Cardiac fibroblast (primary cell): ENCODE measurements around the gene HYAL2.

Experiments used
- DNase-seq, 2 donors: peaks; one replicate each; pipeline versions ENCODE4 v3.0.0 to v3.0.0-alpha.2; 2010; ENCODE audit warnings: low read depth in 2 of 2
- H3K4me3 ChIP-seq, 2 donors: replicated peaks in 1 of 2; 1 replicate in 1 of 2; 2 replicates in 1 of 2; pipeline ENCODE4 v1.5.1; 2011; ENCODE audit warnings: low read depth in 2 of 2, low read length in 2 of 2, mild to moderate bottlenecking in 2 of 2, moderate library complexity in 1 of 2
- CTCF ChIP-seq: IDR thresholded peaks from one replicate; pipeline ENCODE4 v1.5.1; 2011; ENCODE audit warnings: low read depth, mild to moderate bottlenecking, low read length, inconsistent platforms

HYAL2 gene

GRCh38 chr3:50341996-50342650, 19.6 kb upstream of the HYAL2 start:
- H3K4me3 ChIP-seq: no peak overlapping the region

GRCh38 chr3:50341537-50341936, 19.0 kb upstream of the HYAL2 start:
- DNase-seq: no peak
- no peak for TF ChIP-seq CTCF
- H3K4me3 ChIP-seq: peak overlapping the region; percentile 42 to 64

More at GRCh38 chr3:50341996-50342650, 19.6 kb upstream of the HYAL2 start:
- DNase-seq: no peak
- TF ChIP-seq CTCF: no peak

GRCh38 chr3:50340448-50341329, 18.1 kb upstream of the HYAL2 start, which contains the start of gene RASSF1:
Gene RASSF1, minus strand, starts transcription at chr3:50340836. Its CDS starts 31 bp downstream, at chr3:50340805.
- TF ChIP-seq CTCF: no peak
- peak within 1 kb of the TSS; percentile 43 to 64 for H3K4me3 ChIP-seq
- DNase-seq: peak; percentile 64

GRCh38 chr3:50340147-50340447, 17.6 kb upstream of the HYAL2 start:
- TF ChIP-seq CTCF: no peak
- H3K4me3 ChIP-seq: peak overlapping the region; percentile 43 to 64

GRCh38 chr3:50339485-50340146, 17.1 kb upstream of the HYAL2 start:
- TF ChIP-seq CTCF: no peak
- H3K4me3 ChIP-seq: peak overlapping the region; percentile 43 to 64
- DNase-seq: peak; percentile 53 to 85

More at GRCh38 chr3:50340147-50340447, 17.6 kb upstream of the HYAL2 start:
- DNase-seq: no peak

GRCh38 chr3:50338965-50339364, 16.4 kb upstream of the HYAL2 start:
- no peak for TF ChIP-seq CTCF
- H3K4me3 ChIP-seq: no peak overlapping the region
- no peak for DNase-seq
